HepG2 (cell line): ENCODE results near the gene ANKRD12. TPM values are rescaled to one million over a fixed set of nuclear protein-coding genes. Genes with fewer than 3 reads are reported as not detected.
A peak's percentile ranks its signal among the peaks of the same experiment; 100 is the strongest.

Experiments
- AHDC1 ChIP-seq: sonication (generic); formaldehyde crosslinking; IDR thresholded peaks from 2 replicates; pipeline ENCODE4 v1.5.1; 2020; ENCODE audit warnings: mild to moderate bottlenecking, missing genetic modification reagents, borderline replicate concordance
- ATF5 ChIP-seq: sonication (generic); formaldehyde crosslinking; IDR thresholded peaks from 2 replicates; pipeline ENCODE4 v1.4.0; 2020; ENCODE audit warnings: mild to moderate bottlenecking, low read depth, missing genetic modification reagents
- CHD2 ChIP-seq: IDR thresholded peaks from 2 replicates; pipeline ENCODE4 v1.6.1; 2011; ENCODE audit warnings: low read depth, low read length, improper control_type of control experiment
- CREM ChIP-seq, 2 experiments: sonication (generic) in 1 of 2; formaldehyde crosslinking in 1 of 2; IDR thresholded peaks; 2 replicates each; pipeline versions ENCODE4 v1.4.0 to v1.6.1; 2016 to 2020; ENCODE audit warnings: antibody characterized with exemption in 1 of 2, mild to moderate bottlenecking in 1 of 2, missing genetic modification reagents in 1 of 2
- FOXC1 ChIP-seq: sonication (generic); formaldehyde crosslinking; IDR thresholded peaks from 2 replicates; pipeline ENCODE4 v1.8.0; 2022; ENCODE audit warnings: mild to moderate bottlenecking, missing genetic modification reagents, borderline replicate concordance
- FOXK2 ChIP-seq: fragments of 450-650 bp; IDR thresholded peaks from 2 replicates; pipeline ENCODE4 v1.6.1; 2016
- GTF2F1 ChIP-seq: fragments of 150-350 bp; IDR thresholded peaks from 2 replicates; pipeline ENCODE4 v1.6.1; 2014; ENCODE audit warnings: low read length
- HMG20A ChIP-seq: IDR thresholded peaks from 2 replicates; pipeline ENCODE4 v1.6.1; 2016; ENCODE audit warnings: borderline replicate concordance
- HOXA3 ChIP-seq: sonication (generic); formaldehyde crosslinking; IDR thresholded peaks from 2 replicates; pipeline ENCODE4 v1.5.0; 2020; ENCODE audit warnings: missing genetic modification reagents
- IRF1 ChIP-seq: sonication (generic); formaldehyde crosslinking; IDR thresholded peaks from 2 replicates; pipeline ENCODE4 v1.4.0; 2020; ENCODE audit warnings: low read depth, mild to moderate bottlenecking, missing genetic modification reagents
- MED1 ChIP-seq: sonication (generic); formaldehyde crosslinking; IDR thresholded peaks from 2 replicates; pipeline ENCODE4 v1.4.0; 2020; ENCODE audit warnings: missing genetic modification reagents
- NFE2 ChIP-seq: sonication (generic); formaldehyde crosslinking; IDR thresholded peaks from 2 replicates; pipeline ENCODE4 v1.4.0; 2020; ENCODE audit warnings: missing genetic modification reagents
- PATZ1 ChIP-seq: sonication (generic); formaldehyde crosslinking; IDR thresholded peaks from 2 replicates; pipeline ENCODE4 v1.4.0; 2020; ENCODE audit warnings: missing genetic modification reagents
- RFXANK ChIP-seq: IDR thresholded peaks from 2 replicates; pipeline ENCODE4 v1.6.1; 2016
- SMAD9 ChIP-seq: sonication (generic); formaldehyde crosslinking; IDR thresholded peaks from 2 replicates; pipeline ENCODE4 v1.5.1; 2020; ENCODE audit warnings: mild to moderate bottlenecking, missing genetic modification reagents
- SYNCRIP ChIP-seq: fragments of 200-400 bp; formaldehyde crosslinking; IDR thresholded peaks from 2 replicates; pipeline ENCODE4 v1.6.1; 2018; ENCODE audit warnings: mild to moderate bottlenecking, low read depth, low read length; ENCODE audit not compliant: insufficient read depth
- TEAD3 ChIP-seq: optimal IDR thresholded peaks from 2 replicates; pipeline ENCODE3; 2016; ENCODE audit warnings: borderline replicate concordance
- WIZ ChIP-seq: sonication (generic); formaldehyde crosslinking; IDR thresholded peaks from 2 replicates; pipeline ENCODE4 v1.5.1; 2020; ENCODE audit warnings: mild to moderate bottlenecking, missing genetic modification reagents
- ZBTB7A ChIP-seq: sonication (generic); formaldehyde crosslinking; IDR thresholded peaks from 2 replicates; pipeline ENCODE4 v1.8.0; 2022; ENCODE audit warnings: mild to moderate bottlenecking, missing genetic modification reagents
- ZNF124 ChIP-seq: sonication (generic); formaldehyde crosslinking; IDR thresholded peaks from 2 replicates; pipeline ENCODE4 v1.4.0; 2020; ENCODE audit warnings: missing genetic modification reagents
- ZNF136 ChIP-seq: sonication (generic); formaldehyde crosslinking; IDR thresholded peaks from 2 replicates; pipeline ENCODE4 v1.8.1; 2022; ENCODE audit warnings: low read depth, mild to moderate bottlenecking, moderate library complexity, missing genetic modification reagents
- ZNF589 ChIP-seq: sonication (generic); formaldehyde crosslinking; conservative IDR thresholded peaks from 2 replicates; pipeline ENCODE4 v1.8.0; 2022; ENCODE audit warnings: mild to moderate bottlenecking, moderate library complexity, missing genetic modification reagents
- ZSCAN25 ChIP-seq: sonication (generic); formaldehyde crosslinking; IDR thresholded peaks from 2 replicates; pipeline ENCODE4 v1.8.0; 2022; ENCODE audit warnings: mild to moderate bottlenecking, missing genetic modification reagents
- ZSCAN31 ChIP-seq: sonication (generic); formaldehyde crosslinking; IDR thresholded peaks from 2 replicates; pipeline ENCODE4 v1.5.0; 2020; ENCODE audit warnings: low read depth, mild to moderate bottlenecking, missing genetic modification reagents
- polyA plus RNA-seq, 8 experiments: library from polyadenylated mRNA; depleted of rRNA in 3 of 8; stranded (reverse) in 7 of 8; unstranded in 1 of 8; fragments of >200 nt; fragmentation: Illumina TruSeq in 4 of 8; extraction: Trizol in 4 of 8; gene quantifications; 2 replicates each; pipeline versions ENCODE4 v1.2.1 to v1.2.3, GENCODE V29; 2011 to 2016; ENCODE audit warnings: low read depth in 4 of 8, missing spikeins in 1 of 8, mixed read lengths in 1 of 8; ENCODE audit not compliant: insufficient read depth in 1 of 8
- total RNA-seq, 5 experiments: library from RNA; depleted of rRNA; stranded (reverse); fragments of >200 nt; fragmentation: Illumina TruSeq; extraction: Trizol; gene quantifications; 2 replicates each; pipeline ENCODE4 v1.2.3, GENCODE V29; 2016; ENCODE audit warnings: low read depth in 1 of 5

Gene ANKRD12
- total and polyA plus RNA-seq, 2 of the 13 experiments (the other 11 are each of a cell fraction or from before 2014, with no cell fraction given), result 6.0 to 23.2 TPM

GRCh38 chr18:9092665-9093064 is 43.9 kb upstream of the ANKRD12 start (continued):
- TF ChIP-seq ATF5 (CRISPR knock-in tag), result no peak
- TF ChIP-seq ZNF124 (CRISPR knock-in tag), result no peak
- TF ChIP-seq GTF2F1, result no peak
- no peak for TF ChIP-seq SYNCRIP
- TF ChIP-seq ZBTB7A, result no peak
- TF ChIP-seq MED1 (CRISPR knock-in tag), result peak; percentile 88
- TF ChIP-seq IRF1 (CRISPR knock-in tag), result no peak
- TF ChIP-seq NFE2 (CRISPR knock-in tag), result no peak
- no peak for TF ChIP-seq HOXA3 (CRISPR knock-in tag)
- TF ChIP-seq AHDC1, result peak; percentile 90; the same call in 1 of the 2 replicates
- TF ChIP-seq ZNF589 (CRISPR knock-in tag), result no peak
- 0 out of 2 replicates have a peak, but pooled peaks have one; percentile 33 for TF ChIP-seq RFXANK
- no peak for TF ChIP-seq CHD2
- TF ChIP-seq SMAD9 (CRISPR knock-in tag), result no peak
- peak; percentile 80 for TF ChIP-seq HMG20A (CRISPR knock-in tag)
- TF ChIP-seq CREM (IDR thresholded peaks at IDR 0.05), result peak; percentile 74
- TF ChIP-seq CREM (CRISPR knock-in tag; IDR thresholded peaks at IDR 0.05), result no peak
- TF ChIP-seq ZSCAN31, result no peak
- TF ChIP-seq WIZ (CRISPR knock-in tag), result no peak
- TF ChIP-seq FOXC1 (CRISPR knock-in tag), result no peak
- peak; percentile 89 for TF ChIP-seq TEAD3 (CRISPR knock-in tag)
- no peak; the same call in 1 of the 2 replicates for TF ChIP-seq ZSCAN25 (CRISPR knock-in tag)
- TF ChIP-seq ZNF136 (CRISPR knock-in tag), result peak; percentile 52; the same call in 1 of the 2 replicates
- TF ChIP-seq FOXK2, result no peak
- peak; percentile 73 for TF ChIP-seq PATZ1 (CRISPR knock-in tag)
